Neural crest cell (in vitro differentiated cells): ENCODE results near the gene PRAF2. TPM values are rescaled to one million over a fixed set of nuclear protein-coding genes. Genes with fewer than 3 reads are reported as not detected.

Source experiments
- DNase-seq: peaks from one replicate; pipeline ENCODE4 v3.0.0; 2021; ENCODE audit warnings: low read depth, mixed read lengths, low spot score
- H3K27ac Mint-ChIP-seq: one replicate; pipeline ENCODE4 v1.8.0; 2021; ENCODE audit warnings: mild to moderate bottlenecking, mixed read lengths; ENCODE audit not compliant: unreplicated experiment
- H3K27me3 Mint-ChIP-seq: 2 replicates; pipeline ENCODE4 v1.8.0; 2021; ENCODE audit warnings: low read depth, mild to moderate bottlenecking, mixed read lengths
- H3K36me3 Mint-ChIP-seq: 2 replicates; pipeline ENCODE4 v1.8.0; 2021; ENCODE audit warnings: low read depth, mild to moderate bottlenecking, mixed read lengths
- H3K4me1 Mint-ChIP-seq: 2 replicates; pipeline ENCODE4 v1.8.0; 2021; ENCODE audit warnings: mixed read lengths
- H3K4me3 Mint-ChIP-seq: one replicate; pipeline ENCODE4 v1.8.0; 2021; ENCODE audit warnings: mild to moderate bottlenecking, mixed read lengths
- H3K9me3 Mint-ChIP-seq: 2 replicates; pipeline ENCODE4 v1.8.0; 2021; ENCODE audit warnings: mixed read lengths
- CTCF ChIP-seq: fragments of 200-600 bp; sonication (generic); conservative IDR thresholded peaks from 2 replicates; pipeline ENCODE4 v1.5.0; 2021; ENCODE audit warnings: antibody characterized with exemption, mild to moderate bottlenecking
- total RNA-seq: library from RNA; stranded (reverse); gene quantifications from 2 replicates; pipeline ENCODE4 v1.2.1, GENCODE V29; 2021

Gene PRAF2
- total RNA-seq, 1 donor from 2014 or later, result 33.7 TPM

DNA sequence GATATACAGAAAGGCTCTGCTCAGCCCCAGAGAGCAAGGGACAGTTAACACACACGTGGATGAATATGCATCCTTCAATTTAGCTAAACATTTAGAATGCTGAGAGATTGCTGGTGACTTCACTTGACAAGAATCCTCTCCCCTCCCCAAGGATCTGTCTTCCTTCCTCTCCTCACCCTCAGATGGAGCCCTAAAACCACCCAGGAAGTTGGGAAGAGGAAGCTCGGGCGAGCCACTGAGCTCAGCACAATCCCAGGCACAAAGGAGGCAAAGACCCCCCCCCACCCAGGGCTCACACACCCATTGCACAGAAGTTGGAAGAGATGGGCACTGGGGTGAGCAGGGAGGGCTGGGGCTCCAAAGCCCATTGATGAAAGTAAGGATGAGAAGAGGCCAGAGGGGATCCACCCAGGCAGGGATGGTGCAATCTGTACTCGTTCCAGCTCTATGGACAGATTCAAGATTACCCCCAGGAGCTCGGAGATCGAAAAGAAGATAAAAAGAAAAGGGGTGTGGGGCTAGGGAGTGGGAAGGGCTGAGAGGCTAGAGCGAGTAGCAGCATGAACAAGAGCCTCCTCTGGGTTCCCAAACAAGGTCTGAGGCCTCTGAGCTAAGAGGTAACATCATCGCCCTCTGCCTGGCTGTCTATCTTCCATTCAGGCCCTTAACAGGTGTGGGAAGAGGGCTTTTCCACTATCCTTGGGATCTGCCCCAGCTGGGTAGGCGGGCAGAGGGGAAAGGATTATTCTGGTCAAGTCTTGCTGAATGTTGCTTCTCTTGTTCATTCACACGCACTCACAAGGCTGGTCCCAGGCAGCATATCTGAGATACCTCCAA lies 31.8 kb downstream of the PRAF2 start:
- no peak for DNase-seq
- Mint-ChIP-seq H3K4me3 (peak overlapping the region; percentile 95), H3K36me3 (peaks cover 8% of the 10 kb centered on the region), H3K27me3 (no peaks in the 10 kb centered on the region), H3K27ac (peak overlapping the region; percentile 95), H3K4me1 (peaks cover 42% of the 10 kb centered on the region), H3K9me3 (no peaks in the 10 kb centered on the region)
- no peak for TF ChIP-seq CTCF

DNA sequence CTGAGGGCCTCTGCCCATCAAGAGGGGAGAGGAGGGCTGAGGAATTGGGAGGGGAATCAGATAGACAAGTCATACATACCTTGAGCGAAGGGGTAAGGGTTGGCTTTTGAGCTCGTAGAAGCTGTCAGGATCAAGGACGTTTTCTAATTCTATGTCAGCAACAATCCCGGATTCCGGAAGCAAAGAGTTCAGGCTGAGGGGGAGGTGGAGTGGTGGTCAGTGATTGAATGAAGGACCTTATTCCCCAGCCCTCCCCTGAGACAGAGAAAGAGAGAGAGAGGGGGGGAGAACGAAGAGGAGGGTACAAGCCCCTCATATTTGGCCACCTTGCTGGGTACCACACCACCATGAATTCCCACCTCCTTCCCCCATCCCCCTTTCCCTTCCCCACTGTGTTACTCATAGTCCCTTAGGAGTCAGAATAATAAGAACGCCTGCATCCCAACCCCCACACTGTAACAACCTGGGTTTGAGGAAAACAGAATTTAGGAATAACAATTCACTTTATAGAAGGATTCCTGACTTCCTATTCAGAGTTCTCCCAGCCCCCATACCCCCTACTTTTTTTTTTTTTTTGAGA lies 33.3 kb downstream of the PRAF2 start:
- no peak for TF ChIP-seq CTCF
- H3K36me3 Mint-ChIP-seq, result peaks cover 8% of the 10 kb centered on the region
- no peak for DNase-seq
- H3K4me3 Mint-ChIP-seq, result peak overlapping the region; percentile 95
- H3K9me3 Mint-ChIP-seq, result no peaks in the 10 kb centered on the region
- H3K27ac Mint-ChIP-seq, result peak overlapping the region; percentile 94
- H3K4me1 Mint-ChIP-seq, result peaks cover 42% of the 10 kb centered on the region
- no peaks in the 10 kb centered on the region for H3K27me3 Mint-ChIP-seq

DNA sequence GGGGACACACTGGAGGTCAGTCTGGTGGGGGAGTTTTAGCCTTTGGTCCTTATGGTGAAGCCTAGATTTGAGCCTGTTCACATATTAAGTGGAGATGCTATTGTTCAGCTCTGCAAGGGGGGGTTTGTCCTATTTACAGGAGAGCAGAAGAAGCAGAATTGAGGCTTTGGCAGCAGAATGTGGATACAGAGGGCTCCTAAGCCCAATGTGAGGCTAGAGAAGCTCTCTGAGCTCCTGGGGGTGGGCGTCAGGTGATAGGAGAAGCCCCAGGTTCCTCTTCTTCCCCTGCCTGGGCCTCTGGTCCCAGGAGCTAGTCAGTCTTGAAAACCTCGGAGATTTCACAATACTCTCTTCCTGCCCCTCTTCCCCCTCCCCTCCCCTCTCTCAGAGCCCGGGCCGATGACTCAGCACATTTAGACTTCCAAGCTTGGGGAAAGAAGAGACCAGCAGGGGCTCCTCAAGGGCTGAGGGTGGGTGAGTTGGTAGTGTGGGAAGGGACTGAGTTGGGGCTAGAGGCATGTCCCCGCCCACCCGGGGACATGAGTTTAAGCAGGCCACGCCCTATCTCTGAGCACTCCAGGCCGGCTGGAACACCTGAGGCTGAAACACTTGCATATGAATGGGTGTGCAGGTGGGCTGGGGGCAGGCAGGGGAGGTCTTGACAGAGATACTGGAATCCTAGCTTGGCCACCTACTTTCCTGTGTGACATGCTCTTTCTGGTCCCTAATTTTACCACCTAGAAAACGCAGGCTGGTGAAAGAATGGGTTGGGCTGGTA lies 34.0 kb downstream of the PRAF2 start:
- peak; percentile 40 for DNase-seq
- H3K4me3 Mint-ChIP-seq, result peak overlapping the region; percentile 95
- no peak for TF ChIP-seq CTCF
- H3K9me3 Mint-ChIP-seq, result no peaks in the 10 kb centered on the region
- peak overlapping the region; percentile 94 for H3K27ac Mint-ChIP-seq
- H3K4me1 Mint-ChIP-seq, result peaks cover 42% of the 10 kb centered on the region
- H3K27me3 Mint-ChIP-seq, result no peaks in the 10 kb centered on the region
- peaks cover 8% of the 10 kb centered on the region for H3K36me3 Mint-ChIP-seq

- Mint-ChIP-seq H3K4me3 (no peak overlapping the region), H3K27me3 (no peaks in the 10 kb centered on the region), H3K27ac (no peak overlapping the region), H3K36me3 (peaks cover 12% of the 10 kb centered on the region), H3K9me3 (no peaks in the 10 kb centered on the region), H3K4me1 (peaks cover 37% of the 10 kb centered on the region)
- TF ChIP-seq CTCF, result no peak
- DNase-seq, result no peak
These were observed 35.8 kb downstream of the PRAF2 start for GRCh38 chrX:49037883-49038475.

DNA sequence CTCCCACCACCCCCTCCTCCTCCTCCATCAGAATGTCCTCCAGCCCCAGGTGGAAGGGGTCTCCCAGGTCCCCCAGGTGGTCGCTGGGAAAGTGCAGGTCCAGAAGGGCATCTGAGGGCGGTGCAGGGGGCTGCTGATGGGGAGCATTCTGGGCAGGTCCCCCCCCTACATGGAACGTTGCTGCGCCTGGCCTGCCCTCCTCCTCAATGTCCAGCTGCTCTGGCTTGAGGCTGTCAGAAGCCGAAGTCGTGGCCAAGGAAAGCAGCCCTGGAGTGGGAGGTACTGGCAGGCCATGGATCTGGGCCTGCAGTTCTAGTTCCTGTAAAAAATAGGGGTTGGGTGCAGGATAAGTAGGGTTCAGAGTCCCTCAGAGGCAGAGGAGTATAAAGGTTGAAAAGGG lies 43.5 kb downstream of the PRAF2 start:
- H3K9me3 Mint-ChIP-seq, result no peaks in the 10 kb centered on the region
- peak overlapping the region; percentile 27 for H3K27ac Mint-ChIP-seq
- TF ChIP-seq CTCF, result no peak
- no peak overlapping the region for H3K4me3 Mint-ChIP-seq
- H3K36me3 Mint-ChIP-seq, result peaks cover 11% of the 10 kb centered on the region
- no peaks in the 10 kb centered on the region for H3K27me3 Mint-ChIP-seq
- DNase-seq, result no peak
- no peaks in the 10 kb centered on the region for H3K4me1 Mint-ChIP-seq
